Panc1 (cell line): ENCODE data around the gene UGGT1. TPM values are rescaled to one million over a fixed set of nuclear protein-coding genes. Genes with fewer than 3 reads are reported as not detected.

Source experiments
- ATAC-seq: fragments of 200-7000 bp; cut with Tn5 transposase; 2 replicates; pipeline ENCODE4 v1.9.1; 2020; ENCODE audit warnings: mild to moderate bottlenecking, moderate library complexity
- BruUV-seq: library from RNA; stranded (reverse); fragments of 400-500 nt; replicated peaks from 2 replicates; lab custom pipeline; 2021; lab: Mats Ljungman, UMichigan
- CTCF ChIA-PET: fragments of 300-600 bp; sonication (Branson Sonifier 250); formaldehyde crosslinking; loops from one replicate; lab custom pipeline; 2022; ENCODE audit warnings: antibody characterized with exemption; lab: Charles Lee
- POLR2A ChIA-PET: fragments of 300-600 bp; sonication (Branson Sonifier 250); formaldehyde crosslinking; loops from one replicate; lab custom pipeline; 2022; ENCODE audit warnings: antibody characterized with exemption; lab: Charles Lee
- DNase-seq: peaks from one replicate; pipeline ENCODE4 v3.0.0-alpha.2; 2010; ENCODE audit warnings: low read depth, low spot score
- H3K27ac ChIP-seq: 2 replicates; pipeline ENCODE4 v1.5.1; 2011; ENCODE audit warnings: mild to moderate bottlenecking, low read length, inconsistent platforms
- H3K27me3 ChIP-seq: fragments of 200-500 bp; sonication (Bioruptor generic); 2 replicates; pipeline ENCODE4 v1.6.0; 2014; ENCODE audit warnings: low read length, inconsistent platforms; ENCODE audit not compliant: control insufficient read depth, insufficient read depth
- H3K36me3 ChIP-seq: fragments of 200-500 bp; sonication (Bioruptor generic); 2 replicates; pipeline ENCODE4 v1.5.1; 2014; ENCODE audit warnings: inconsistent platforms, mild to moderate bottlenecking, low read length, moderate library complexity; ENCODE audit not compliant: control insufficient read depth, insufficient read depth
- H3K4me1 ChIP-seq: 2 replicates; pipeline ENCODE4 v1.5.1; 2011; ENCODE audit warnings: inconsistent platforms, mild to moderate bottlenecking, low read length, moderate library complexity; ENCODE audit not compliant: control insufficient read depth, insufficient read depth
- H3K4me3 ChIP-seq, 2 experiments: 2 replicates each; pipeline ENCODE4 v1.5.1; 2011 to 2012; ENCODE audit warnings: low read depth in 2 of 2, low read length in 2 of 2, mild to moderate bottlenecking in 2 of 2, inconsistent platforms in 1 of 2, moderate library complexity in 1 of 2
- H3K9me3 ChIP-seq: fragments of 200-500 bp; sonication (Bioruptor generic); 2 replicates; pipeline ENCODE4 v1.5.1; 2014; ENCODE audit warnings: low read depth, mild to moderate bottlenecking, inconsistent platforms, low read length, moderate library complexity; ENCODE audit not compliant: control insufficient read depth, insufficient read depth
- POLR2AphosphoS5 ChIP-seq: IDR thresholded peaks from 2 replicates; pipeline ENCODE4 v1.6.1; 2012; ENCODE audit warnings: mild to moderate bottlenecking, low read depth, low read length, moderate library complexity
- SIN3A ChIP-seq: IDR thresholded peaks from 2 replicates; pipeline ENCODE4 v1.6.1; 2012; ENCODE audit warnings: low read depth, mild to moderate bottlenecking, low read length, moderate library complexity, borderline replicate concordance; ENCODE audit not compliant: insufficient read depth
- TCF7L2 ChIP-seq: IDR thresholded peaks from 2 replicates; pipeline ENCODE4 v1.6.1; 2011; ENCODE audit warnings: mild to moderate bottlenecking, low read depth, low read length, inconsistent platforms
- in situ Hi-C: cut with HindIII; loops from 2 replicates; pipeline ENCODE4 v1.10.0; 2016; ENCODE audit warnings: low sequenced_read_pairs, low pct_unique_long_range_greater_than_20kb
- intact Hi-C: fragments of 100-400 bp; cut with micrococcal nuclease; formaldehyde crosslinking; loops from one replicate; pipeline ENCODE4 v1.10.0; 2022; ENCODE audit not compliant: unreplicated experiment
- total RNA-seq: library from RNA; stranded (reverse); gene quantifications from one replicate; pipeline ENCODE4 v1.2.1, GENCODE V29; 2021; ENCODE audit not compliant: unreplicated experiment
- TF ChIP-seq, protein P1 (sequence below): fragments of 450-650 bp; IDR thresholded peaks from 2 replicates; pipeline ENCODE4 v1.5.1; 2017; ENCODE audit warnings: mild to moderate bottlenecking
- TF ChIP-seq, protein P2 (sequence below), 2 experiments: IDR thresholded peaks; 2 replicates each; pipeline ENCODE4 v1.6.1; 2011 to 2012; ENCODE audit warnings: low read depth in 2 of 2, control low read depth in 1 of 2, low read length in 1 of 2, mild to moderate bottlenecking in 1 of 2, moderate library complexity in 1 of 2; ENCODE audit not compliant: insufficient read depth in 1 of 2

The UGGT1 gene
- total RNA-seq, 1 experiment from 2014 or later: 64.2 TPM

DNA sequence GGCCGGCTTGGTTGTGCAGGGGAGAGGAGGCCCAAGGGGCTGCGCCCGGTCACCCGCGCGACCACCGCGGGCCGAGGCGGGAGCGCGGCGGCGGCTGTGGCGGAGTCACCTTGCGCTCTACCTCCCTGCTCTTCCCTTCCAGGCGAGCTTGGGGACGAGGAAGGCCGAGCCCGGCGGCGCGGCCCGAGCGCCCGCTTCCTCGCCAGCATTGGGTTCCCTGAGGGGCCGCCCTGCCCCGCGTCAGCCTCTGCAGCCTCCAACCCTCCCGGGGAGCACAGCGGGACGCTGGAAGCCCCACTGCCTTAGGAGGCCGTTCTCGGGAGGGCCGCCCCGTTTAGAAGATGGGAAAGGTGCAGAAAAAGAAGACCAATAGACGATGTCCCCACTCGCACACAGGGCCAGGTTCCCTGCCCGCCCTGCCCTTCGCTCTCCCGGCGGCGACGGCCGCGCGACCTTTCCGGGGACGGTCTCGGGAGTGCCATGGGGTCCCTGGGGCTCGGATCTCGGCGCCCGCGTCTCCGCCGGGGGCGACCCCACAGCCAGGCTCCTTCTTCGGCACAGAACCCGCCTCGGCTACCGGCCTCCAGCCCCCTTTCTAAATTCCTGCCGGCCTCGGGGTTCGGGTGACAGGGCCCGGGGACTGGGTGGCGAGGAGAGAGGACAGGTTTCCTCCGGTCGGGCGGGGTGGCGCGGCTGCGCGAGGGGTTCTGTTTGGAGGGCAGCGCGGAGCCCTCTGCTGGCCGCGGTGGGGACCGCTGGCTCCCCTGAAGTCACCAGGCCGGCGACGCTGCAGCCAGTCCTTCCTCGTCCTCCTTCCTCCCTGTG is 142.2 kb downstream of the UGGT1 start:
- no peak overlapping the region; the same call in 1 of the 2 replicates for H3K27ac ChIP-seq
- in situ Hi-C loops: no loop called here
- POLR2A ChIA-PET: interaction anchor here (0.6 kb wide), 2 partner anchors 22 to 350 kb away, joined by 3 to 8 read pairs; no protein-coding TSS in a partner anchor

DNA sequence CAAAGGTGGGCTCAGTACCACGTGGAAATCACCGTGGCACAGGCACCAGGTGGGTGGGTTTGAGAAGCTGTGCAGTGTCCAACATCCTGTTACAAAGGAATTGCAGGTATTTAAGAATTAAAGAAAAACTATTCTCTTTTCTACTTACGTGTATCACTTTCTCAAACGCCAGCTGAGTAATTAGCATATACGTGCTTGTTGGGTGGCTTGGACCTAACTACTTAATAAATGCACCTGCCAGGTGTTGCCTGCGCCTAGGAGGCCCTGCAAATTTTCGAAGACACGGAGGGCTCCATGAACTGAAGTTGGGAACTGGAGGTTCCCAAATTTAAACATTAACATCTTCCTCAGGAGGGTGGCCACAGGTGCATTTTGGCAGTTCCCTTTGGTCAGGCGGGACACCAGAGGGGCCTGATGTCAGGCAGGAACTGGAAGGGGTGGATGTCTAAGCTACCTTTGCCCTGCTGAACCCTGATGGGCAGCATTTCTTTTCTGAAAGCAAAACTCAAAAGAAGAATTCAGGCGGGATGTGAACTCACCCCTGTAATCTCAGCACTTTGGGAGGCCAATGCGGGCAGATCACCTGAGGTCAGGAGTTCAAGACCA is 142.9 kb downstream of the UGGT1 start:
- in situ Hi-C loops: no loop called here
- CTCF ChIA-PET: no interaction called here
- Histone ChIP-seq H3K4me1 (0 out of 2 replicates have a peak, but pooled peaks cover 3% of the 10 kb centered on the region), H3K27ac (no peak overlapping the region), H3K36me3 (no peaks in the 10 kb centered on the region), H3K27me3 (no peaks in the 10 kb centered on the region), H3K4me3 (peak overlapping the region; percentile 62 to 78; a peak in 3 of 4 replicates), H3K9me3 (no peaks in the 10 kb centered on the region)
- no TSS peak for BruUV-seq
- DNase-seq: no peak
- intact Hi-C loops: loop anchor here (2.0 to 5.0 kb wide), 3 partner anchors 57 to 171 kb away; partner anchors contain the start of gene HS6ST1
- TF ChIP-seq, protein P1, sequence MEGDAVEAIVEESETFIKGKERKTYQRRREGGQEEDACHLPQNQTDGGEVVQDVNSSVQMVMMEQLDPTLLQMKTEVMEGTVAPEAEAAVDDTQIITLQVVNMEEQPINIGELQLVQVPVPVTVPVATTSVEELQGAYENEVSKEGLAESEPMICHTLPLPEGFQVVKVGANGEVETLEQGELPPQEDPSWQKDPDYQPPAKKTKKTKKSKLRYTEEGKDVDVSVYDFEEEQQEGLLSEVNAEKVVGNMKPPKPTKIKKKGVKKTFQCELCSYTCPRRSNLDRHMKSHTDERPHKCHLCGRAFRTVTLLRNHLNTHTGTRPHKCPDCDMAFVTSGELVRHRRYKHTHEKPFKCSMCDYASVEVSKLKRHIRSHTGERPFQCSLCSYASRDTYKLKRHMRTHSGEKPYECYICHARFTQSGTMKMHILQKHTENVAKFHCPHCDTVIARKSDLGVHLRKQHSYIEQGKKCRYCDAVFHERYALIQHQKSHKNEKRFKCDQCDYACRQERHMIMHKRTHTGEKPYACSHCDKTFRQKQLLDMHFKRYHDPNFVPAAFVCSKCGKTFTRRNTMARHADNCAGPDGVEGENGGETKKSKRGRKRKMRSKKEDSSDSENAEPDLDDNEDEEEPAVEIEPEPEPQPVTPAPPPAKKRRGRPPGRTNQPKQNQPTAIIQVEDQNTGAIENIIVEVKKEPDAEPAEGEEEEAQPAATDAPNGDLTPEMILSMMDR: no peak; the same call in 1 of the 2 replicates
- no peak for TF ChIP-seq POLR2AphosphoS5
- no peak for TF ChIP-seq TCF7L2
- no peak for TF ChIP-seq SIN3A
- TF ChIP-seq, protein P2, sequence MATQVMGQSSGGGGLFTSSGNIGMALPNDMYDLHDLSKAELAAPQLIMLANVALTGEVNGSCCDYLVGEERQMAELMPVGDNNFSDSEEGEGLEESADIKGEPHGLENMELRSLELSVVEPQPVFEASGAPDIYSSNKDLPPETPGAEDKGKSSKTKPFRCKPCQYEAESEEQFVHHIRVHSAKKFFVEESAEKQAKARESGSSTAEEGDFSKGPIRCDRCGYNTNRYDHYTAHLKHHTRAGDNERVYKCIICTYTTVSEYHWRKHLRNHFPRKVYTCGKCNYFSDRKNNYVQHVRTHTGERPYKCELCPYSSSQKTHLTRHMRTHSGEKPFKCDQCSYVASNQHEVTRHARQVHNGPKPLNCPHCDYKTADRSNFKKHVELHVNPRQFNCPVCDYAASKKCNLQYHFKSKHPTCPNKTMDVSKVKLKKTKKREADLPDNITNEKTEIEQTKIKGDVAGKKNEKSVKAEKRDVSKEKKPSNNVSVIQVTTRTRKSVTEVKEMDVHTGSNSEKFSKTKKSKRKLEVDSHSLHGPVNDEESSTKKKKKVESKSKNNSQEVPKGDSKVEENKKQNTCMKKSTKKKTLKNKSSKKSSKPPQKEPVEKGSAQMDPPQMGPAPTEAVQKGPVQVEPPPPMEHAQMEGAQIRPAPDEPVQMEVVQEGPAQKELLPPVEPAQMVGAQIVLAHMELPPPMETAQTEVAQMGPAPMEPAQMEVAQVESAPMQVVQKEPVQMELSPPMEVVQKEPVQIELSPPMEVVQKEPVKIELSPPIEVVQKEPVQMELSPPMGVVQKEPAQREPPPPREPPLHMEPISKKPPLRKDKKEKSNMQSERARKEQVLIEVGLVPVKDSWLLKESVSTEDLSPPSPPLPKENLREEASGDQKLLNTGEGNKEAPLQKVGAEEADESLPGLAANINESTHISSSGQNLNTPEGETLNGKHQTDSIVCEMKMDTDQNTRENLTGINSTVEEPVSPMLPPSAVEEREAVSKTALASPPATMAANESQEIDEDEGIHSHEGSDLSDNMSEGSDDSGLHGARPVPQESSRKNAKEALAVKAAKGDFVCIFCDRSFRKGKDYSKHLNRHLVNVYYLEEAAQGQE (IDR thresholded peaks at IDR 0.05; ENCODE audit: insufficient read depth in 1 of 2, low read depth in 2 of 2, low read length in 1 of 2): no peak
- no peak for ATAC-seq
- POLR2A ChIA-PET: no interaction called here

More for the DNA sequence above, 142.2 kb downstream of the UGGT1 start:
- Histone ChIP-seq H3K27me3 (no peaks in the 10 kb centered on the region), H3K9me3 (no peaks in the 10 kb centered on the region), H3K4me3 (peak overlapping the region; percentile 62 to 78), H3K36me3 (no peaks in the 10 kb centered on the region), H3K4me1 (0 out of 2 replicates have a peak, but pooled peaks cover 3% of the 10 kb centered on the region)
- intact Hi-C loops: loop anchor here (2.0 to 5.0 kb wide), 3 partner anchors 56 to 170 kb away; partner anchors contain the start of gene HS6ST1
- TF ChIP-seq, protein P1: peak; percentile 96
- TF ChIP-seq TCF7L2: no peak
- CTCF ChIA-PET: no interaction called here
- BruUV-seq: no TSS peak
- DNase-seq (peak; percentile 35), ATAC-seq (peak; percentile 97)
